Transverse colon (tissue), 4 donors: Measurements from ENCODE around the gene TOMM70.

ENCODE experiments used
- EP300 ChIP-seq: sonication (generic); formaldehyde crosslinking; IDR thresholded peaks from one replicate; pipeline ENCODE4 v1.6.1; 2017; ENCODE audit warnings: antibody characterized with exemption, low read depth
- POLR2A ChIP-seq: fragments of 450-650 bp; IDR thresholded peaks from one replicate; pipeline ENCODE4 v1.6.1; 2016; ENCODE audit warnings: antibody characterized with exemption, mild to moderate bottlenecking, moderate library complexity
- POLR2AphosphoS5 ChIP-seq, 3 donors: sonication (generic); formaldehyde crosslinking; IDR thresholded peaks; one replicate each; pipeline ENCODE4 v1.6.1; 2016; ENCODE audit warnings: antibody characterized with exemption in 3 of 3
- TF ChIP-seq, protein P1 (sequence below), 5 experiments: fragments of 200-600 bp in 3 of 5; fragments of 450-650 bp in 2 of 5; sonication (generic) in 3 of 5; IDR thresholded peaks; 1 replicate in 2 of 5; 2 replicates in 3 of 5; pipeline ENCODE4 v1.5.1; 2016 to 2017; ENCODE audit warnings: antibody characterized with exemption in 5 of 5, inconsistent platforms in 3 of 5, mild to moderate bottlenecking in 2 of 5, moderate library complexity in 1 of 5

GRCh38 chr3:100330651-100331050, 70.2 kb downstream of the TOMM70 start:
- TF ChIP-seq EP300 (no peak), POLR2AphosphoS5 (IDR thresholded peaks at IDR 0.05) (no peak), POLR2A (no peak)
- TF ChIP-seq, protein P1, sequence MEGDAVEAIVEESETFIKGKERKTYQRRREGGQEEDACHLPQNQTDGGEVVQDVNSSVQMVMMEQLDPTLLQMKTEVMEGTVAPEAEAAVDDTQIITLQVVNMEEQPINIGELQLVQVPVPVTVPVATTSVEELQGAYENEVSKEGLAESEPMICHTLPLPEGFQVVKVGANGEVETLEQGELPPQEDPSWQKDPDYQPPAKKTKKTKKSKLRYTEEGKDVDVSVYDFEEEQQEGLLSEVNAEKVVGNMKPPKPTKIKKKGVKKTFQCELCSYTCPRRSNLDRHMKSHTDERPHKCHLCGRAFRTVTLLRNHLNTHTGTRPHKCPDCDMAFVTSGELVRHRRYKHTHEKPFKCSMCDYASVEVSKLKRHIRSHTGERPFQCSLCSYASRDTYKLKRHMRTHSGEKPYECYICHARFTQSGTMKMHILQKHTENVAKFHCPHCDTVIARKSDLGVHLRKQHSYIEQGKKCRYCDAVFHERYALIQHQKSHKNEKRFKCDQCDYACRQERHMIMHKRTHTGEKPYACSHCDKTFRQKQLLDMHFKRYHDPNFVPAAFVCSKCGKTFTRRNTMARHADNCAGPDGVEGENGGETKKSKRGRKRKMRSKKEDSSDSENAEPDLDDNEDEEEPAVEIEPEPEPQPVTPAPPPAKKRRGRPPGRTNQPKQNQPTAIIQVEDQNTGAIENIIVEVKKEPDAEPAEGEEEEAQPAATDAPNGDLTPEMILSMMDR (IDR thresholded peaks at IDR 0.05): no peak
